Esophagus (tissue), 2 donors: ENCODE results near the gene NHLH1. TPM values are rescaled to one million over a fixed set of nuclear protein-coding genes. Genes with fewer than 3 reads are reported as not detected.

Source experiments
- H3K27ac ChIP-seq, 2 donors: one replicate each; pipeline ENCODE4 v1.5.1; 2013; ENCODE audit warnings: low read depth in 2 of 2, mild to moderate bottlenecking in 2 of 2, inconsistent platforms in 1 of 2, low read length in 1 of 2, moderate library complexity in 1 of 2
- H3K27me3 ChIP-seq, 2 donors: one replicate each; pipeline ENCODE4 v1.6.1; 2013; ENCODE audit warnings: low read length in 2 of 2, control low read depth in 1 of 2, mild to moderate bottlenecking in 1 of 2; ENCODE audit not compliant: insufficient read depth in 2 of 2, control insufficient read depth in 1 of 2
- H3K36me3 ChIP-seq, 2 donors: one replicate each; pipeline ENCODE4 v1.6.1; 2013; ENCODE audit warnings: low read length in 1 of 2; ENCODE audit not compliant: control insufficient read depth in 2 of 2, insufficient read depth in 2 of 2
- H3K4me1 ChIP-seq, 2 donors: one replicate each; pipeline ENCODE4 v1.6.1; 2013; ENCODE audit warnings: low read length in 1 of 2; ENCODE audit not compliant: control insufficient read depth in 2 of 2, insufficient read depth in 2 of 2
- H3K4me3 ChIP-seq, 2 donors: one replicate each; pipeline ENCODE4 v1.5.1; 2013; ENCODE audit warnings: low read length in 2 of 2, mild to moderate bottlenecking in 2 of 2, low read depth in 1 of 2, moderate library complexity in 1 of 2
- H3K9me3 ChIP-seq, 2 donors: one replicate each; pipeline ENCODE4 v1.6.1; 2013; ENCODE audit warnings: mild to moderate bottlenecking in 2 of 2, low read depth in 1 of 2, low read length in 1 of 2, moderate library complexity in 1 of 2; ENCODE audit not compliant: control insufficient read depth in 2 of 2, insufficient read depth in 1 of 2
- WGBS, 2 donors: extraction: QIAGEN DNeasy Blood & Tissue Kit; methylation state at CpG; one replicate each; pipeline ENCODE4 v1.1.7; 2013; 5-methylcytosine and 5-hydroxymethylcytosine counted together
- polyA plus RNA-seq, 2 donors: library from polyadenylated mRNA; stranded (reverse); fragments of 200-250 nt; gene quantifications; one replicate each; pipeline ENCODE4 v1.2.3, GENCODE V29; 2013
- donor health status: healthy with polysubstance abuse.
- donor health status: Bipolar disorder and iron deficiency.

Gene NHLH1
- polyA plus RNA-seq, 2 donors = 0.08 to 0.09 TPM

DNA sequence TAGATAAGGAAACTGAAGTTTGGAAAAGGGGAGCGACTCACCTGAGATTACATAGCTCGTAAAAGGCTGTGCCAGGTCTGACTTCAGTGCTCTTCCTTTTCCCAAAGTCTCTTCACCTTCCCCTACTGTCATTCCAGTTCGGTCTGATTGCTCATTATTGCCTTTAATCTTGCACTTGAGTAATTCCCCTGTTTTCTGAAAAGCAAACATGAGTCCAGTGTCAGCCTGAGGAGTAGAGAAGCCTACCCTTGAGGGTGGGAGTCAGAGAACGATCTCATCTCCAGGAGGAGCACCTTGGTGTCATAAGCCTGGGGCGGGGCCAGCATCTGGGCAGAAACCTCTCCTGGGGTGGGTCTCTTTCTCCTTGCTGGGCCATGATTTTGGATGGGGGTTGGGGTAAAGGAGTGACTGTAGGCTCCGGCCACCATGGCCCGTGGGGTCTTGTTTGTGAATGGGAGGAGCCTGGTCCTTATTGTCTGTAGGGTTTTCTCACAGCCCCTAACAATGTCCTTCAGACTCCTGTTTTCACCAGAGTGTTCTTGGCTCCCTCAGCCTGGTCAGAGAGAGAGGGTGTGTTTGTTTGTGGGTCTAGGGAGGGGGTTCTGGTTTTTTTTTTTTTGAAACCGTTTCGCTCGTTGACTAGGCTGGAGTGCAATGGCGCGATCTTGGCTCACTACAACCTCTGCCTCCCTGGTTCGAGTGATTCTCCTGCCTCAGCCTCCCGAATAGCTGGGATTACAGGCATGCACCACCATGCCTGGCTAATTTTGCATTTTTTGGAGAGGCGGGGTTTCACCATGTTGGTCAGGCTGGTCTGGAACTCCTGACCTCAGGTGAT is 39.5 kb downstream of the NHLH1 start:
- Histone ChIP-seq H3K9me3 (no peaks in the 10 kb centered on the region), H3K4me1 (peaks cover 9 to 27% of the 10 kb centered on the region in 2 donors)
- WGBS, 2 donors = 78 to 79% methylated on average over 15 of the region's 15 CpGs

DNA sequence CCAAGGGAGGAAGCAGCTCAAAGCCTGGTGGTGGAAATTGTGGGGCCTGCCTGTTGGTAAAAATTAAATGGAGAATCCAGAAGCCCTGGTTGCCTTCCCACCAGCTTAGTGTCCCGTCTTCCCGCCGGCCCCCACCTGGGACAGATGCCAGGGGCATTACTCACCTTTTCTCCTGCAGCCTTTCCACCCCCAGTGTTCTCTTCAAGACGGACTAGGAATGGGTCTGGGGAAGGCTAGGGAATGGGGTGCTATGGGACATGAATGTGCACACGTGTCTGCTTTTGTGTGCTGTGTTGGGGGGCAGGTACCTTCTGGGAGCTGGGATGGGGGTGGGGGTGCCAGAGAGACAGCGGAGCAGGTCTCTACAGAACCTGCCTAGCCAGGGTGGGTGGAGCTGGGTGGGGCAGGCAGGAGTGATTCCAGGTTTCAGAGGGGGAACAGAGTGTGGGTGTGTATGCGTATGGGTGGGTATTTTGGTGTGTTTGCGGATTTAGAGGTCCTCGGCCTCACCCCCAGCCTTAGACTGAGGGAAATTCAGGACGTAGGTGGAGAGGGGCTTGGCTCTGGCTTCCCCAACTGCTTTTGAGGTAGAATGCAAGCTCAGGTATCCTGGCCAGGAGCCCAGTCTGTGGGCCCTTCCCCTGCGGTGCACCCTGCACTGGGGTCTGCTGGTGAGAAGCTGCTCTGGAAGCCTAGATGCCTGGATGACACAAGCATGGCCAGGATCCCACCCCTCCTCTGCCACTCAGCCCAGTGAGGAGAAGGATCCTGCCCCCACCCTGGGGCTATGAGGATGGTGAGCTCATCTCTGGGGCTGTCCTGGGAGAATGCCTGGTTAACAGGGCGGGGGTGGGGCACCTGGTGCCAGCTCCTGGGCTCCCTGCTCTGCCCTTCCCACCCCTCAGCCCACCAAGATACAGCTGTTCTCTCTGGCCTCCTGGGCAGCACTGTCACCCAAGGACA is 41.2 kb downstream of the NHLH1 start:
- Histone ChIP-seq H3K36me3 (no peaks in the 10 kb centered on the region), H3K4me3 (peak overlapping the region; percentile 30 to 31), H3K27me3 (no peaks in the 10 kb centered on the region), H3K4me1 (peaks cover 9 to 22% of the 10 kb centered on the region in 2 donors), H3K27ac (peak overlapping the region; percentile 73 to 91), H3K9me3 (no peaks in the 10 kb centered on the region)
- 56 to 60% methylated on average over 12 of the region's 12 CpGs for WGBS, 2 donors

More for the DNA sequence above, 39.5 kb downstream of the NHLH1 start:
- no peaks in the 10 kb centered on the region for H3K27me3 ChIP-seq
- H3K27ac ChIP-seq = peak overlapping the region; percentile 1 to 77
- no peak overlapping the region for H3K4me3 ChIP-seq
- no peaks in the 10 kb centered on the region for H3K36me3 ChIP-seq

- Histone ChIP-seq H3K9me3 (no peaks in the 10 kb centered on the region), H3K4me1 (peaks cover 8 to 24% of the 10 kb centered on the region in 2 donors), H3K36me3 (no peaks in the 10 kb centered on the region), H3K27me3 (no peaks in the 10 kb centered on the region), H3K4me3 (no peak overlapping the region), H3K27ac (peak overlapping the region; percentile 73 to 91)
- 85 to 87% methylated on average over 4 of the region's 4 CpGs for WGBS, 2 donors
Measured at GRCh38 chr1:160408864-160409263, 42.0 kb downstream of the NHLH1 start.

DNA sequence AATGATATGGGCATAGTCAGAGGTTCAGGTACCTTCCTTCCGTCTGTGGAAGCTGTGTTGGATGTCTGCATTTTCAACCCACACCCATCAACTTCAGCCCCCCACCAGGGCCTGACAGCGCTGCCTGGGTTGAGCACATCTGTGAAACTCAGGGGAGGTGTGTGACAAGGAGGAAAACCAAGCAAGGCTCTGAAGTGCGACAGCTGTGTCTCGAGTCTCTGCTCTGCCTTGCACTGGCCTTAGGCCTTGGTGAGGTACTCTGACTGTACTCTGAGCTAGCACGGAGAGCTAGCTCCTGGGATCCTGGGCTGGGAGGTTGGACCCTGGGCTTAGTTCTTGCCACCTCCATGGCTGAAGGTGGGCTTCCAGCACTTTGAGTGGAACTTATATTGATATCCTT is 42.6 kb downstream of the NHLH1 start:
- 83% methylated on average over 5 of the region's 5 CpGs for WGBS, 2 donors

GRCh38 chr1:160410406-160411005 is 43.6 kb downstream of the NHLH1 start:
- Histone ChIP-seq H3K36me3 (no peaks in the 10 kb centered on the region), H3K27me3 (no peaks in the 10 kb centered on the region), H3K27ac (no peak overlapping the region), H3K9me3 (no peaks in the 10 kb centered on the region), H3K4me3 (no peak overlapping the region), H3K4me1 (peaks cover 11 to 30% of the 10 kb centered on the region in 2 donors)
- WGBS, 2 donors = 64 to 73% methylated on average over 19 of the region's 19 CpGs

More for the DNA sequence above, 42.6 kb downstream of the NHLH1 start:
- no peak overlapping the region for H3K4me3 ChIP-seq
- H3K27ac ChIP-seq = peak overlapping the region in 1 of 2 donors; percentile 26
- peaks cover 8 to 25% of the 10 kb centered on the region in 2 donors for H3K4me1 ChIP-seq
- H3K27me3 ChIP-seq = no peaks in the 10 kb centered on the region
- no peaks in the 10 kb centered on the region for H3K36me3 ChIP-seq
- no peaks in the 10 kb centered on the region for H3K9me3 ChIP-seq

GRCh38 chr1:160411271-160412027 is 44.6 kb downstream of the NHLH1 start:
- H3K36me3 ChIP-seq = no peaks in the 10 kb centered on the region
- WGBS, 2 donors = 60 to 79% methylated on average over 6 of the region's 6 CpGs
- H3K9me3 ChIP-seq = no peaks in the 10 kb centered on the region
- no peak overlapping the region for H3K4me3 ChIP-seq
- no peaks in the 10 kb centered on the region for H3K27me3 ChIP-seq
- no peak overlapping the region for H3K27ac ChIP-seq
- H3K4me1 ChIP-seq = peaks cover 11 to 30% of the 10 kb centered on the region in 2 donors

DNA sequence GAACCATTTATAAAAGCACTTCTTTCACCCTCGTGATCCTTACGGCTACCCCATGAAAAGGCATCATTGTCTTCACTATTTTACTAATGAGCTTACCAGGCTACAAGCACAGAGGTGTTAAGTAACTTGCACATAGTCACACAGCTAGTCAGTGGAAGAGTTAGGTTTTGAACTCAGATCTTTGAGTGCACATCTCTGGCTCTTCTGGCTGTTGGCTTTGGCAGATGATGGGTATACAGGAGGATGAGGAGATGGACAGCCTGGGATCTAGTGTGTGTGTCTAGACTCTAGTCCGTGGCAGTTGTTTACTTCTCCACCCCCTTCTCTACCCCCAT is 45.1 kb downstream of the NHLH1 start:
- no peak overlapping the region for H3K27ac ChIP-seq
- H3K4me3 ChIP-seq = no peak overlapping the region
- H3K27me3 ChIP-seq = no peaks in the 10 kb centered on the region
- 82 to 83% methylated on average over 3 of the region's 3 CpGs for WGBS, 2 donors
- H3K9me3 ChIP-seq = no peaks in the 10 kb centered on the region
- H3K36me3 ChIP-seq = no peaks in the 10 kb centered on the region
- H3K4me1 ChIP-seq = peaks cover 11 to 30% of the 10 kb centered on the region in 2 donors

DNA sequence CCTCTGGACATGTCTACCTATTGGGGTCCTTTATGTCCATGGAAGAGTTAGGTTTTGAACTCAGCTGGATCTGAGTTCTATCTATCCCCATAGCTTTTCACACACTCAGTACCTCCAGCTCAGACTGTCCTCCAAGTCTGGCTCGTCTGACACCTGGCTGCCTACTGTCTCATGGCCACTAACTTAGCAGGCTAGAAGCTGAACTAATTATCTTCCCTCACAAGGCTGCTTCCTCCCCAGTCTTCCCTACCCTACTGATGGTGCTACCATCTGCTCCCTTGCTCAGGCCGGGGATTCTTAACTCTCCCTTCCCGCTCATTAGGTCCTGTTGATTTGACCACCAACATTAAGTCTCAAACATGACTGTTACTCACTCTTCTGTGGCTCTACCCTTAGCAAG is 46.8 kb downstream of the NHLH1 start:
- no peak overlapping the region for H3K4me3 ChIP-seq
- H3K27ac ChIP-seq = no peak overlapping the region
- 87 to 88% methylated on average over 3 of the region's 3 CpGs for WGBS, 2 donors
- H3K27me3 ChIP-seq = no peaks in the 10 kb centered on the region
- no peaks in the 10 kb centered on the region for H3K9me3 ChIP-seq
- peaks cover 0 to 9% of the 10 kb centered on the region in 2 donors for H3K36me3 ChIP-seq
- peaks cover 6 to 16% of the 10 kb centered on the region in 2 donors for H3K4me1 ChIP-seq

DNA sequence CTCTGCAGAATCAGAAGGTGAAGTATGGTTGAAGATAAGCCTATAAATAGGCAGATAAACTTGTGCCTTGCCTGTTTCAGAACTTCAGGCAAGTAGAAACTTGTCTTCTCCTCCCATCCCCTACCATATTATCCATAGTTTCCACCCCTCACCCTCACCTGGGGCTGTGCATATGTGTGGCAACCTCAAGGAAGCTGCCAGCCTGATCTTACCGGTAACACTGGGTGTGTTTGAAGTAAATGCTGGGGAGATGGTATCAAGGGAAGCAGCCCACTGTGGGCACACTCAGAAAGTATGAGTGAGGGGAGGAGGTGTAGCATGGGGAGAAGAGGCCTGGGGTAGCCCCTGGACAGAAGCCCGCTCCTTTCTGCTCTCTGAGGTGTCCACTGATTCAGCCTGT is 48.0 kb downstream of the NHLH1 start:
- H3K27ac ChIP-seq = peak overlapping the region in 1 of 2 donors; percentile 14
- no peak overlapping the region for H3K4me3 ChIP-seq
- H3K4me1 ChIP-seq = peaks cover 4 to 8% of the 10 kb centered on the region in 2 donors
- H3K27me3 ChIP-seq = no peaks in the 10 kb centered on the region
- WGBS, 2 donors = 65 to 68% methylated on average over 2 of the region's 2 CpGs
- H3K9me3 ChIP-seq = no peaks in the 10 kb centered on the region
- H3K36me3 ChIP-seq = peaks cover 0 to 17% of the 10 kb centered on the region in 2 donors
